B cell (primary cell): Measurements from ENCODE around the gene TTF2. TPM values are rescaled to one million over a fixed set of nuclear protein-coding genes. Genes with fewer than 3 reads are reported as not detected.

ENCODE experiments used
- ATAC-seq: fragments of 200-7000 bp; cut with Tn5 transposase; one replicate; pipeline ENCODE4 v1.10.0; 2021; ENCODE audit warnings: low read depth, mild to moderate bottlenecking, moderate number of reproducible peaks, moderate library complexity
- CTCF ChIA-PET: fragments of 350-600 bp; sonication (Branson Sonifier 250); formaldehyde crosslinking; loops from one replicate; lab custom pipeline; 2021; ENCODE audit warnings: antibody characterized with exemption, inconsistent platforms; lab: Charles Lee
- POLR2A ChIA-PET: fragments of 350-600 bp; sonication (Branson Sonifier 250); formaldehyde crosslinking; loops from one replicate; lab custom pipeline; 2021; ENCODE audit warnings: antibody characterized with exemption; lab: Charles Lee
- DNase-seq: peaks from one replicate; pipeline ENCODE4 v3.0.0; 2013
- H2AFZ ChIP-seq: 2 replicates; pipeline ENCODE4 v1.6.1; 2012; ENCODE audit warnings: mild to moderate bottlenecking, low read depth, low read length; ENCODE audit not compliant: insufficient read depth, poor library complexity, severe bottlenecking
- H3K27ac ChIP-seq, 2 donors: 1 replicate in 1 of 2; 2 replicates in 1 of 2; pipeline ENCODE4 v1.5.1; 2012 to 2013; ENCODE audit warnings: low read length in 2 of 2, mild to moderate bottlenecking in 2 of 2, moderate library complexity in 1 of 2
- H3K27me3 ChIP-seq, 4 experiments: fragments of 200-600 bp in 1 of 4; sonication (generic) in 1 of 4; replicated peaks in 1 of 4; 1 replicate in 2 of 4; 2 replicates in 2 of 4; pipeline versions ENCODE4 v1.6.1 to v1.7.0; 2013 to 2016; ENCODE audit warnings: low read length in 3 of 4, mild to moderate bottlenecking in 2 of 4, mixed read lengths in 1 of 4, moderate library complexity in 1 of 4; ENCODE audit not compliant: insufficient read depth in 4 of 4, control insufficient read depth in 3 of 4; ENCODE audit errors: control extremely low read depth in 1 of 4
- H3K36me3 ChIP-seq, 2 experiments: replicated peaks in 1 of 2; 1 replicate in 1 of 2; 2 replicates in 1 of 2; pipeline versions ENCODE4 v1.6.1 to v1.7.1; 2013; ENCODE audit warnings: low read length in 1 of 2; ENCODE audit not compliant: insufficient read depth in 2 of 2, control insufficient read depth in 1 of 2; ENCODE audit errors: control extremely low read depth in 1 of 2, extremely low read depth in 1 of 2
- H3K4me1 ChIP-seq, 2 donors: fragments of 200-600 bp in 1 of 2; sonication (generic) in 1 of 2; 1 replicate in 1 of 2; 2 replicates in 1 of 2; pipeline versions ENCODE4 v1.5.1 to v1.6.1; 2013 to 2017; ENCODE audit warnings: low read length in 2 of 2; ENCODE audit not compliant: control insufficient read depth in 2 of 2, insufficient read depth in 2 of 2
- H3K4me2 ChIP-seq: replicated peaks from 2 replicates; pipeline ENCODE3; 2012; ENCODE audit warnings: mild to moderate bottlenecking, low read depth, low read length; ENCODE audit not compliant: poor library complexity, severe bottlenecking
- H3K4me3 ChIP-seq, 5 experiments: fragments of 200-600 bp in 1 of 5; sonication (generic) in 1 of 5; 1 replicate in 3 of 5; 2 replicates in 2 of 5; pipeline versions ENCODE4 v1.5.1 to v1.7.0; 2011 to 2016; ENCODE audit warnings: low read length in 4 of 5, mild to moderate bottlenecking in 4 of 5, low read depth in 2 of 5, control low read depth in 1 of 5, moderate library complexity in 1 of 5; ENCODE audit not compliant: insufficient read depth in 1 of 5; ENCODE audit errors: control extremely low read depth in 1 of 5, extremely low read depth in 1 of 5
- H3K79me2 ChIP-seq: fragments of 200-600 bp; sonication (generic); one replicate; pipeline ENCODE4 v1.6.0; 2016; ENCODE audit warnings: low read length; ENCODE audit not compliant: control insufficient read depth, insufficient read depth
- H3K9ac ChIP-seq: fragments of 200-600 bp; sonication (generic); 2 replicates; pipeline ENCODE4 v1.6.1; 2017; ENCODE audit warnings: mild to moderate bottlenecking, low read length, moderate library complexity
- H3K9me3 ChIP-seq, 3 donors: one replicate each; pipeline versions ENCODE4 v1.6.1 to v1.7.1; 2013; ENCODE audit warnings: low read length in 2 of 3; ENCODE audit not compliant: control insufficient read depth in 2 of 3, insufficient read depth in 1 of 3; ENCODE audit errors: control extremely low read depth in 1 of 3
- H4K20me1 ChIP-seq: 2 replicates; pipeline ENCODE4 v1.6.0; 2012; ENCODE audit warnings: mild to moderate bottlenecking, low read length; ENCODE audit not compliant: insufficient read depth, control insufficient read depth, poor library complexity, severe bottlenecking
- H3K27ac Mint-ChIP-seq: one replicate; pipeline ENCODE4 v1.8.0; 2021; ENCODE audit warnings: mixed read lengths
- H3K27me3 Mint-ChIP-seq: one replicate; pipeline ENCODE4 v1.8.0; 2021; ENCODE audit warnings: mixed read lengths
- H3K4me1 Mint-ChIP-seq: one replicate; pipeline ENCODE4 v1.8.0; 2021; ENCODE audit warnings: mixed read lengths
- H3K4me3 Mint-ChIP-seq: one replicate; pipeline ENCODE4 v1.8.0; 2021; ENCODE audit warnings: mixed read lengths
- H3K9me3 Mint-ChIP-seq: one replicate; pipeline ENCODE4 v1.8.0; 2022; ENCODE audit warnings: mixed read lengths; ENCODE audit not compliant: insufficient read depth
- EZH2 ChIP-seq: IDR thresholded peaks from 2 replicates; pipeline ENCODE4 v1.6.1; 2012; ENCODE audit warnings: borderline replicate concordance, low read depth, mild to moderate bottlenecking, moderate library complexity, low read length; ENCODE audit not compliant: insufficient read depth, poor library complexity, severe bottlenecking
- WGBS: methylation state at CpG from one replicate; pipeline ENCODE4 v1.1.5; 2013; ENCODE audit warnings: missing lambda C conversion rate; ENCODE audit not compliant: insufficient coverage; 5-methylcytosine and 5-hydroxymethylcytosine counted together
- intact Hi-C: fragments of 100-400 bp; cut with micrococcal nuclease; formaldehyde crosslinking; loops from one replicate; pipeline ENCODE4 v1.10.0; 2022
- polyA plus RNA-seq: library from polyadenylated mRNA; depleted of rRNA; stranded (reverse); fragments of >200 nt; gene quantifications from 2 replicates; pipeline ENCODE4 v1.2.3, GENCODE V29; 2012
- total RNA-seq, 2 donors: library from RNA; stranded (reverse); fragments of 120-200 nt in 1 of 2; gene quantifications; 1 replicate in 1 of 2; 2 replicates in 1 of 2; pipeline versions ENCODE4 v1.2.3 to v1.2.4, GENCODE V29; 2013 to 2022
- TF ChIP-seq, protein P1 (sequence below): fragments of 200-600 bp; IDR thresholded peaks from one replicate; pipeline ENCODE4 v1.8.0; 2022; ENCODE audit warnings: antibody characterized with exemption, mild to moderate bottlenecking

TTF2 gene
- total and polyA plus RNA-seq, 2 donors (not counting 1 experiment from before 2014, with no cell fraction given) = 11.3 to 28.9 TPM

DNA sequence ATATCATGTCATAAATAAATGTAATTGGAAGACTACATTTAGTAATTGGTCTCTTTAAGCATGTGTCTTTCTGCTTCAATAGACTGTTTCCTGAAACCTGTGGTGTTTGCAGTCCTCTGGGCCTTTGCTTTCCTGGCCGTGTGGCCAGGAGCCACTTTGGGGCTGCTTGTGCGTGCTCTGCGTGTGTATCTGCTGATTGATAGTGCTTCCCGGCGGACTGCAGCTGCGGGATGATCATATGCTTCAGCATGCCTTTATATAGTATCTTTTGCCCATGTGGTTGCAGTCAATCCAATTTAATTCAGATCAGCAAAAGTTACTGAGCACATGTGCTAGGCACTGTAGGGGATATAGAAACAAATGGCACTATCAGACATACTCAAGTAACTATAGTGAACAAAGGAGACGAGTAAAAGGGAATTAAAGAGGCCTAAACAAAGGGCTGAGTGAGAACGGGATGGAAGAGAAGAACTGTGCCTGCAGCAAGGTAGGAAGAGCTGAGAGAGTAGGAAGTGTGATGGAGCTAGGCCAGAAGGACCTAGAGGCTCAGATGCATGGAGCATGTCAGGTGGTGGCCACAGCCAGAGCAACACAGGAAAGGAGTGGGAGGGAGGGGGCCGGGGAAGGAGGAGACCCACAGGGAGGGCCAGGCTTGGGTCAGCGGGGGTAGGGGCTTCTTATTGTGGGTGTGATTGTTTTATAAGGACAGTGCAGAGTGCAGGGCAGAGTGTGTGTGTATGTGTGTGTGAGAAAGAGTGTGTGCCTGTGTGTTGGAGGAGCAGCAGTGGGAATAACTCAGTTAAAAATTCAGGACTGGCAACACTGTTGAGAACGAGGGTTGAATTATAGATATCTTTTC is 27.2 kb upstream of the TTF2 start:
- Histone ChIP-seq H3K9me3 (no peaks in the 10 kb centered on the region), H3K4me3 (no peak overlapping the region), H3K36me3 (no peaks in the 10 kb centered on the region), H3K9ac (no peak overlapping the region), H3K27me3 (no peaks in the 10 kb centered on the region), H2AFZ (no peak overlapping the region), H3K4me1 (no peaks in the 10 kb centered on the region), H3K27ac (no peak overlapping the region), H3K79me2 (no peaks in the 10 kb centered on the region), H3K4me2 (no peak overlapping the region), H4K20me1 (no peaks in the 10 kb centered on the region)
- intact Hi-C loops = no loop called here
- ChIA-PET CTCF (no interaction called here), POLR2A (no interaction called here)
- no peak overlapping the region for H3K4me3 Mint-ChIP-seq
- no peak for ATAC-seq
- TF ChIP-seq EZH2 = no peak
- TF ChIP-seq, protein P1, sequence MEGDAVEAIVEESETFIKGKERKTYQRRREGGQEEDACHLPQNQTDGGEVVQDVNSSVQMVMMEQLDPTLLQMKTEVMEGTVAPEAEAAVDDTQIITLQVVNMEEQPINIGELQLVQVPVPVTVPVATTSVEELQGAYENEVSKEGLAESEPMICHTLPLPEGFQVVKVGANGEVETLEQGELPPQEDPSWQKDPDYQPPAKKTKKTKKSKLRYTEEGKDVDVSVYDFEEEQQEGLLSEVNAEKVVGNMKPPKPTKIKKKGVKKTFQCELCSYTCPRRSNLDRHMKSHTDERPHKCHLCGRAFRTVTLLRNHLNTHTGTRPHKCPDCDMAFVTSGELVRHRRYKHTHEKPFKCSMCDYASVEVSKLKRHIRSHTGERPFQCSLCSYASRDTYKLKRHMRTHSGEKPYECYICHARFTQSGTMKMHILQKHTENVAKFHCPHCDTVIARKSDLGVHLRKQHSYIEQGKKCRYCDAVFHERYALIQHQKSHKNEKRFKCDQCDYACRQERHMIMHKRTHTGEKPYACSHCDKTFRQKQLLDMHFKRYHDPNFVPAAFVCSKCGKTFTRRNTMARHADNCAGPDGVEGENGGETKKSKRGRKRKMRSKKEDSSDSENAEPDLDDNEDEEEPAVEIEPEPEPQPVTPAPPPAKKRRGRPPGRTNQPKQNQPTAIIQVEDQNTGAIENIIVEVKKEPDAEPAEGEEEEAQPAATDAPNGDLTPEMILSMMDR = no peak
- no peak overlapping the region for H3K27ac Mint-ChIP-seq
- no peaks in the 10 kb centered on the region for H3K4me1 Mint-ChIP-seq
- 74% methylated on average over 4 of the region's 11 CpGs for WGBS
- H3K9me3 Mint-ChIP-seq = no peaks in the 10 kb centered on the region
- DNase-seq = no peak
- H3K27me3 Mint-ChIP-seq = no peaks in the 10 kb centered on the region

DNA sequence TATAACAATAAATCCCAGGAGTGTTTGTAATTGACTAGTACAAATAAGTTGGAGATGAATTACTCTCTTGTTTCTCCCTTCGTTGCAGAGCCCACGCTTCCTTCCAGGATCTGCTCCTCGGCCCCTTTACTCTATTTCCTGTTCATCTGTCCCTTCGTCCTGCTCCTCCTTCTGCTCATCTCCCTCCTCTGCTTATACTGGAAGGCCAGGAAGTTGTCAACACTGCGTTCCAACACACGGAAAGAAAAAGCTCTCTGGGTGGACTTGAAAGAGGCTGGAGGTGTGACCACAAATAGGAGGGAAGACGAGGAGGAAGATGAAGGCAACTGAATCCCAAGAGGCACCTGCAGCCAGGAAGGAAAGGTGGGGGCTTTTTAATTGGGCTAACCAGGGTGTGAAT is 26.4 kb upstream of the TTF2 start:
- H3K4me1 Mint-ChIP-seq = no peaks in the 10 kb centered on the region
- H3K4me3 Mint-ChIP-seq = no peak overlapping the region
- TF ChIP-seq, protein P1 = no peak
- no peak for TF ChIP-seq EZH2
- H3K27ac Mint-ChIP-seq = no peak overlapping the region
- H3K4me3 ChIP-seq = no peak overlapping the region
- no peak for DNase-seq
- no peaks in the 10 kb centered on the region for H3K9me3 Mint-ChIP-seq
- peaks cover 4% of the 10 kb centered on the region for H3K27me3 Mint-ChIP-seq
- no peaks in the 10 kb centered on the region for H3K36me3 ChIP-seq
- POLR2A ChIA-PET = no interaction called here
- H4K20me1 ChIP-seq = no peaks in the 10 kb centered on the region
- H3K4me2 ChIP-seq = no peak overlapping the region
- no peak overlapping the region for H2AFZ ChIP-seq
- ATAC-seq = no peak
- intact Hi-C loops = no loop called here
- no peaks in the 10 kb centered on the region for H3K4me1 ChIP-seq
- no peak overlapping the region for H3K9ac ChIP-seq
- no peak overlapping the region for H3K27ac ChIP-seq
- no peaks in the 10 kb centered on the region for H3K9me3 ChIP-seq
- 90% methylated on average over 7 of the region's 7 CpGs for WGBS
- no peaks in the 10 kb centered on the region for H3K79me2 ChIP-seq
- CTCF ChIA-PET = no interaction called here
- no peaks in the 10 kb centered on the region for H3K27me3 ChIP-seq
